ENCODE results near the gene IFNL3. TPM values are rescaled to one million over a fixed set of nuclear protein-coding genes. Genes with fewer than 3 reads are reported as not detected.
"Not testable (repeated sequence)": the region's sequence is repeated elsewhere in the genome, so short reads cannot be mapped to it uniquely, and the experiment has no call there.

Gene IFNL3
- polyA plus RNA-seq, 1 donor (not counting 4 experiments of a cell fraction or from before 2014, with no cell fraction given) = not detected

DNA sequence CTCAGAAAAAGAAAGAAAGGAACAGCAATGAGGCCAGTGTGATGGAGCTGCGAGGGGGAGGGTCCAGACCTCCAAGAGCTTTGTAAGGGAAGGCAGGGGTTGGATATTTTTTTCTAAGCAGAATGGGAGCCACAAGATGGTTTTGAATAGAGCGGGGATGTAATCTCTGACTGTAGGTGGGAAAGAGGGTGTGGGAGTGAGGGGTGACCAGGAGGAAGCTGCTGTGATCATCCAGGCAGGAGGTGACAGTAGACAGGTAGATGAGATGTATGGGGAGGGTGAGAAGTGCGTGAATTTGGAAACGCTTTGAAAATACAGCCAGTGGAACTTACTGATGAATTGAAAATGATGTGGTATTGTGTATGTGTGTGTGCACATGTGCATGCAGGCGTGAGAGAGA lies 30.8 kb upstream of the IFNL3 start:
- Histone ChIP-seq H3K36me3 (ENCODE audit: control insufficient read depth in 2 of 2, extremely low read depth in 1 of 2, insufficient read depth in 2 of 2, low read length in 2 of 2) (no peaks in the 10 kb centered on the region), H3K79me2 (ENCODE audit: control insufficient read depth, insufficient read depth, low read length) (no peaks in the 10 kb centered on the region), H2AFZ (ENCODE audit: control insufficient read depth, low read length) (no peak overlapping the region), H3K27ac (ENCODE audit: control insufficient read depth, insufficient read depth, low read length) (no peak overlapping the region), H4K20me1 (ENCODE audit: control insufficient read depth, extremely low read depth, insufficient read depth, low read length) (no peaks in the 10 kb centered on the region), H3K9me3 (ENCODE audit: control insufficient read depth, low read depth, low read length) (no peaks in the 10 kb centered on the region), H3K27me3 (ENCODE audit: control insufficient read depth, extremely low read depth, insufficient read depth, low read length) (peaks cover 16% of the 10 kb centered on the region), H3K4me3 (ENCODE audit: control insufficient read depth in 2 of 3, extremely low read depth in 1 of 3, insufficient read depth in 2 of 3, low read depth in 1 of 3, low read length in 3 of 3) (no peak overlapping the region), H3K4me2 (ENCODE audit: control insufficient read depth, extremely low read depth, insufficient read depth, low read depth, low read length) (no peak overlapping the region), H3K4me1 (ENCODE audit: control insufficient read depth, extremely low read depth, insufficient read depth, low read length) (no peaks in the 10 kb centered on the region), H3K9me1 (ENCODE audit: control insufficient read depth, extremely low read depth, insufficient read depth, low read length) (no peaks in the 10 kb centered on the region), H3K9ac (ENCODE audit: control insufficient read depth, extremely low read depth, insufficient read depth, low read length) (no peak overlapping the region)
- TF ChIP-seq, protein P1, sequence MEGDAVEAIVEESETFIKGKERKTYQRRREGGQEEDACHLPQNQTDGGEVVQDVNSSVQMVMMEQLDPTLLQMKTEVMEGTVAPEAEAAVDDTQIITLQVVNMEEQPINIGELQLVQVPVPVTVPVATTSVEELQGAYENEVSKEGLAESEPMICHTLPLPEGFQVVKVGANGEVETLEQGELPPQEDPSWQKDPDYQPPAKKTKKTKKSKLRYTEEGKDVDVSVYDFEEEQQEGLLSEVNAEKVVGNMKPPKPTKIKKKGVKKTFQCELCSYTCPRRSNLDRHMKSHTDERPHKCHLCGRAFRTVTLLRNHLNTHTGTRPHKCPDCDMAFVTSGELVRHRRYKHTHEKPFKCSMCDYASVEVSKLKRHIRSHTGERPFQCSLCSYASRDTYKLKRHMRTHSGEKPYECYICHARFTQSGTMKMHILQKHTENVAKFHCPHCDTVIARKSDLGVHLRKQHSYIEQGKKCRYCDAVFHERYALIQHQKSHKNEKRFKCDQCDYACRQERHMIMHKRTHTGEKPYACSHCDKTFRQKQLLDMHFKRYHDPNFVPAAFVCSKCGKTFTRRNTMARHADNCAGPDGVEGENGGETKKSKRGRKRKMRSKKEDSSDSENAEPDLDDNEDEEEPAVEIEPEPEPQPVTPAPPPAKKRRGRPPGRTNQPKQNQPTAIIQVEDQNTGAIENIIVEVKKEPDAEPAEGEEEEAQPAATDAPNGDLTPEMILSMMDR (optimal IDR thresholded peaks at IDR 0.05 in 1 of 3, IDR thresholded peaks at IDR 0.05 in 1 of 3, conservative IDR thresholded peaks at IDR 0.05 in 1 of 3; ENCODE audit: extremely low read depth in 1 of 3, insufficient read depth in 2 of 3, low read length in 3 of 3) = no peak
- TF ChIP-seq EZH2 (IDR thresholded peaks at IDR 0.05; ENCODE audit: low read length) = no peak
- DNase-seq (ENCODE audit: low read depth, low spot score) (no peak), FAIRE-seq (no peak)
- dilution Hi-C loops (cut with MboI; ENCODE audit: extremely low pct_ligation_motif_present, low sequenced_read_pairs) = no loop called here

DNA sequence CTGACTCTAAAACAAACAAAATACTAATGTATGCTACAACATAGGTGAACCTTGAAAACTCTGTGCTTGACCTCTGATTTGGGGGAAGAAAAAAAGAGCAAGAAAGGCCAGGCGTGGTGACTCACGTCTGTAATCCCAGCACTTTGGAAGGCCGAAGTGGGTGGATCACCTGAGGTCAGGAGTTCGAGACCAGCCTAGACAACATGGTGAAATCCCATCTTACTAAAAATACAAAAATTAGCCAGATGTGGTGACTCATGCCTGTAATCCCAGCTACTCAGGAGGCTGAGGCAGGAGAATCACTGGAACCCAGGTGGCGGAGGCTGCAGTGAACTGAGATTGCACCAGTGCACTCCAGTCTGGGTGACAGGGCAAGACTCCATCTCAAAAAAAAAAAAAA lies 29.1 kb upstream of the IFNL3 start:
- dilution Hi-C loops (cut with MboI; ENCODE audit: extremely low pct_ligation_motif_present, low sequenced_read_pairs) = not testable (repeated sequence)

More for the DNA sequence above, 29.1 kb upstream of the IFNL3 start:
- H3K36me3 ChIP-seq (ENCODE audit: control insufficient read depth in 2 of 2, extremely low read depth in 1 of 2, insufficient read depth in 2 of 2, low read length in 2 of 2); DNase-seq (ENCODE audit: low read depth, low spot score); H3K4me1 ChIP-seq (ENCODE audit: control insufficient read depth, extremely low read depth, insufficient read depth, low read length); H3K4me2 ChIP-seq (ENCODE audit: control insufficient read depth, extremely low read depth, insufficient read depth, low read depth, low read length); H3K27ac ChIP-seq (ENCODE audit: control insufficient read depth, insufficient read depth, low read length); H3K9ac ChIP-seq (ENCODE audit: control insufficient read depth, extremely low read depth, insufficient read depth, low read length); H3K79me2 ChIP-seq (ENCODE audit: control insufficient read depth, insufficient read depth, low read length); FAIRE-seq; H4K20me1 ChIP-seq (ENCODE audit: control insufficient read depth, extremely low read depth, insufficient read depth, low read length); H2AFZ ChIP-seq (ENCODE audit: control insufficient read depth, low read length); H3K9me1 ChIP-seq (ENCODE audit: control insufficient read depth, extremely low read depth, insufficient read depth, low read length); H3K4me3 ChIP-seq (ENCODE audit: control insufficient read depth in 2 of 3, extremely low read depth in 1 of 3, insufficient read depth in 2 of 3, low read depth in 1 of 3, low read length in 3 of 3); H3K9me3 ChIP-seq (ENCODE audit: control insufficient read depth, low read depth, low read length): not testable (repeated sequence)
- H3K27me3 ChIP-seq (ENCODE audit: control insufficient read depth, extremely low read depth, insufficient read depth, low read length) = peaks cover 16% of the 10 kb centered on the region

Data from keratinocyte (primary cell).